Hindlimb muscle (tissue), 1 donor: ENCODE results near the gene ARFGAP3. TPM values are rescaled to one million over a fixed set of nuclear protein-coding genes. Genes with fewer than 3 reads are reported as not detected.
A peak's percentile ranks its signal among the peaks of the same experiment; 100 is the strongest.

Experiments
- DNase-seq: peaks from one replicate; pipeline ENCODE4 v3.0.0-alpha.2; 2013
- polyA plus RNA-seq: library from polyadenylated mRNA; unstranded; fragments of 120-200 nt; gene quantifications from one replicate; pipeline ENCODE4 v1.2.1, GENCODE V29; 2013; ENCODE audit not compliant: insufficient read length

Gene ARFGAP3
- polyA plus RNA-seq, 1 donor, result 34.3 TPM

- no peak for DNase-seq
These were observed 27.7 kb upstream of the ARFGAP3 start for GRCh38 chr22:42884616-42885375.

- no peak for DNase-seq
These were observed 26.9 kb upstream of the ARFGAP3 start for GRCh38 chr22:42883970-42884369.

GRCh38 chr22:42883121-42883520 is 26.0 kb upstream of the ARFGAP3 start:
- no peak for DNase-seq

GRCh38 chr22:42881982-42882656 is 25.0 kb upstream of the ARFGAP3 start:
- DNase-seq, result no peak

GRCh38 chr22:42881298-42881697 is 24.2 kb upstream of the ARFGAP3 start:
- no peak for DNase-seq

- no peak for DNase-seq
These were observed 23.7 kb upstream of the ARFGAP3 start for GRCh38 chr22:42880815-42881214.

- no peak for DNase-seq
These were observed 22.4 kb upstream of the ARFGAP3 start for GRCh38 chr22:42879371-42880021.

GRCh38 chr22:42878561-42879305 is 21.7 kb upstream of the ARFGAP3 start:
- no peak for DNase-seq

GRCh38 chr22:42877597-42878340 is 20.7 kb upstream of the ARFGAP3 start:
- no peak for DNase-seq

- no peak for DNase-seq
These were observed 20.1 kb upstream of the ARFGAP3 start for GRCh38 chr22:42877158-42877557.

GRCh38 chr22:42876041-42876440 is 19.0 kb upstream of the ARFGAP3 start:
- DNase-seq, result no peak

GRCh38 chr22:42874010-42874409 is 16.9 kb upstream of the ARFGAP3 start:
- no peak for DNase-seq

GRCh38 chr22:42873356-42873755 is 16.3 kb upstream of the ARFGAP3 start:
- no peak for DNase-seq

- DNase-seq, result no peak
These were observed 15.7 kb upstream of the ARFGAP3 start for GRCh38 chr22:42872821-42873220.

- no peak for DNase-seq
These were observed 14.3 kb upstream of the ARFGAP3 start for GRCh38 chr22:42871146-42872050.

- no peak for DNase-seq
These were observed 12.9 kb upstream of the ARFGAP3 start for GRCh38 chr22:42869888-42870480.

- DNase-seq, result no peak
These were observed 12.4 kb upstream of the ARFGAP3 start for GRCh38 chr22:42869463-42869862.

GRCh38 chr22:42868751-42869251 is 11.7 kb upstream of the ARFGAP3 start:
- peak; percentile 36 for DNase-seq

- no peak for DNase-seq
These were observed 9.0 kb upstream of the ARFGAP3 start for GRCh38 chr22:42866100-42866499.

GRCh38 chr22:42865536-42865935 is 8.5 kb upstream of the ARFGAP3 start:
- no peak for DNase-seq
